H9 (cell line): ENCODE results near the gene UTS2R. TPM values are rescaled to one million over a fixed set of nuclear protein-coding genes. Genes with fewer than 3 reads are reported as not detected.

ENCODE experiments used
- DNase-seq: peaks from one replicate; pipeline ENCODE4 v3.0.0-alpha.2; 2017
- H2AFZ ChIP-seq: one replicate; pipeline ENCODE4 v1.6.1; 2013; ENCODE audit warnings: mild to moderate bottlenecking, low read length, control low read depth, moderate library complexity
- H2AK5ac ChIP-seq: 2 replicates; pipeline ENCODE4 v1.6.1; 2013; ENCODE audit warnings: low read length, control low read depth, mixed read lengths; ENCODE audit not compliant: insufficient read length
- H2BK120ac ChIP-seq: one replicate; pipeline ENCODE4 v1.6.1; 2013; ENCODE audit warnings: low read depth, mild to moderate bottlenecking, low read length, control low read depth, inconsistent platforms; ENCODE audit not compliant: poor library complexity, severe bottlenecking
- H2BK12ac ChIP-seq: 2 replicates; pipeline ENCODE4 v1.6.1; 2013; ENCODE audit warnings: low read length, control low read depth, mixed read lengths, low read depth; ENCODE audit not compliant: insufficient read length
- H2BK15ac ChIP-seq: 2 replicates; pipeline ENCODE4 v1.6.1; 2013; ENCODE audit warnings: low read depth, low read length, control low read depth
- H2BK20ac ChIP-seq: one replicate; pipeline ENCODE4 v1.6.1; 2013; ENCODE audit warnings: low read depth, mild to moderate bottlenecking, low read length, control low read depth, inconsistent platforms; ENCODE audit not compliant: poor library complexity, severe bottlenecking
- H2BK5ac ChIP-seq: 2 replicates; pipeline ENCODE4 v1.6.1; 2013; ENCODE audit warnings: low read length, control low read depth, mixed read lengths; ENCODE audit not compliant: insufficient read length
- H3K14ac ChIP-seq: 2 replicates; pipeline ENCODE4 v1.6.1; 2013; ENCODE audit warnings: low read length, control low read depth; ENCODE audit not compliant: insufficient read depth
- H3K18ac ChIP-seq: 2 replicates; pipeline ENCODE4 v1.6.1; 2013; ENCODE audit warnings: low read depth, mild to moderate bottlenecking, mixed read lengths, low read length, control low read depth; ENCODE audit not compliant: insufficient read length
- H3K23ac ChIP-seq: 2 replicates; pipeline ENCODE4 v1.6.1; 2013; ENCODE audit warnings: low read length, control low read depth, mixed read lengths, low read depth; ENCODE audit not compliant: insufficient read length
- H3K23me2 ChIP-seq: 2 replicates; pipeline ENCODE4 v1.6.1; 2013; ENCODE audit warnings: low read depth, mild to moderate bottlenecking, mixed read lengths, low read length, control low read depth; ENCODE audit not compliant: insufficient read length, poor library complexity, severe bottlenecking
- H3K27ac ChIP-seq: 2 replicates; pipeline ENCODE4 v1.5.1; 2013; ENCODE audit warnings: low read length, control low read depth, mixed read lengths, low read depth; ENCODE audit not compliant: insufficient read length
- H3K27me3 ChIP-seq: 2 replicates; pipeline ENCODE4 v1.6.1; 2013; ENCODE audit warnings: low read length, control low read depth, inconsistent platforms; ENCODE audit not compliant: insufficient read depth
- H3K4ac ChIP-seq: 2 replicates; pipeline ENCODE4 v1.6.1; 2013; ENCODE audit warnings: low read depth, mild to moderate bottlenecking, control low read depth, inconsistent platforms, low read length, moderate library complexity
- H3K4me1 ChIP-seq: 2 replicates; pipeline ENCODE4 v1.6.1; 2013; ENCODE audit warnings: low read length, control low read depth, inconsistent platforms; ENCODE audit not compliant: insufficient read depth
- H3K4me2 ChIP-seq: 2 replicates; pipeline ENCODE4 v1.6.1; 2013; ENCODE audit warnings: low read length, control low read depth, mixed read lengths; ENCODE audit not compliant: insufficient read length, insufficient read depth
- H3K56ac ChIP-seq: 2 replicates; pipeline ENCODE4 v1.6.1; 2013; ENCODE audit warnings: low read depth, mild to moderate bottlenecking, mixed read lengths, low read length, control low read depth; ENCODE audit not compliant: insufficient read length
- H3K79me1 ChIP-seq: 2 replicates; pipeline ENCODE4 v1.6.1; 2013; ENCODE audit warnings: low read depth, mild to moderate bottlenecking, moderate library complexity, low read length, control low read depth, inconsistent platforms; ENCODE audit not compliant: insufficient read depth, poor library complexity, severe bottlenecking
- H3K79me2 ChIP-seq: 2 replicates; pipeline ENCODE4 v1.6.1; 2013; ENCODE audit warnings: low read length, control low read depth, inconsistent platforms; ENCODE audit not compliant: insufficient read depth
- H3K9ac ChIP-seq: 2 replicates; pipeline ENCODE4 v1.6.1; 2013; ENCODE audit warnings: low read length, control low read depth, mixed read lengths; ENCODE audit not compliant: insufficient read length; ENCODE audit errors: extremely low read depth
- H3K9me3 ChIP-seq: one replicate; pipeline ENCODE4 v1.6.1; 2013; ENCODE audit warnings: low read depth, low read length, inconsistent platforms; ENCODE audit not compliant: control insufficient read depth
- H3T11ph ChIP-seq: one replicate; pipeline ENCODE4 v1.6.1; 2013; ENCODE audit warnings: mild to moderate bottlenecking, low read length, control low read depth, inconsistent platforms
- H4K20me1 ChIP-seq: one replicate; pipeline ENCODE4 v1.6.1; 2013; ENCODE audit not compliant: control insufficient read depth, insufficient read length, insufficient read depth
- H4K5ac ChIP-seq: 2 replicates; pipeline ENCODE4 v1.6.1; 2013; ENCODE audit warnings: low read depth, mild to moderate bottlenecking, mixed read lengths, low read length, control low read depth; ENCODE audit not compliant: insufficient read length
- H4K8ac ChIP-seq: replicated peaks from 2 replicates; pipeline ENCODE4 v1.6.1; 2013; ENCODE audit warnings: low read length, control low read depth, mixed read lengths, low read depth; ENCODE audit not compliant: insufficient read length
- H4K91ac ChIP-seq: 2 replicates; pipeline ENCODE4 v1.6.1; 2013; ENCODE audit warnings: low read depth, mild to moderate bottlenecking, moderate library complexity, mixed read lengths, low read length, control low read depth; ENCODE audit not compliant: insufficient read length
- H3K27ac Mint-ChIP-seq, 3 experiments: 2 replicates in 2 of 3; 3 replicates in 1 of 3; pipeline ENCODE4 v1.8.0; 2020 to 2021; ENCODE audit warnings: mixed read lengths in 3 of 3, mild to moderate bottlenecking in 1 of 3, moderate library complexity in 1 of 3
- H3K27me3 Mint-ChIP-seq: 2 replicates; pipeline ENCODE4 v1.8.0; 2021; ENCODE audit warnings: low read depth, mild to moderate bottlenecking, moderate library complexity, mixed read lengths
- H3K36me3 Mint-ChIP-seq, 3 experiments: 2 replicates in 2 of 3; 3 replicates in 1 of 3; pipeline ENCODE4 v1.8.0; 2020 to 2021; ENCODE audit warnings: low read depth in 3 of 3, mixed read lengths in 3 of 3; ENCODE audit not compliant: insufficient read depth in 1 of 3
- H3K4me1 Mint-ChIP-seq, 2 experiments: 2 replicates each; pipeline ENCODE4 v1.8.0; 2020; ENCODE audit warnings: mixed read lengths in 2 of 2
- H3K4me3 Mint-ChIP-seq, 2 experiments: 2 replicates in 1 of 2; 3 replicates in 1 of 2; pipeline ENCODE4 v1.8.0; 2020 to 2021; ENCODE audit warnings: mild to moderate bottlenecking in 2 of 2, mixed read lengths in 2 of 2, moderate library complexity in 1 of 2
- H3K9me3 Mint-ChIP-seq, 2 experiments: 2 replicates in 1 of 2; 3 replicates in 1 of 2; pipeline ENCODE4 v1.8.0; 2020; ENCODE audit warnings: mild to moderate bottlenecking in 2 of 2, mixed read lengths in 2 of 2, moderate library complexity in 1 of 2
- whole genome bisulfite sequencing: extraction: QIAGEN DNeasy Blood & Tissue Kit; methylation state at CpG from one replicate; pipeline ENCODE4 v1.1.7; 2013; ENCODE audit warnings: missing lambda C conversion rate, low lambda C conversion rate, mixed read lengths; ENCODE audit not compliant: insufficient read length; ENCODE audit errors: extremely low coverage; 5-methylcytosine and 5-hydroxymethylcytosine counted together
- total RNA-seq: library from RNA; stranded (reverse); gene quantifications from 2 replicates; pipeline ENCODE4 v1.2.1, GENCODE V29; 2021
- TF ChIP-seq, protein P1 (sequence below): fragments of 200-600 bp; sonication (generic); conservative IDR thresholded peaks from 3 replicates; pipeline ENCODE4 v1.8.0; 2021; ENCODE audit warnings: antibody characterized with exemption, mild to moderate bottlenecking

Gene UTS2R
- total RNA-seq, 1 experiment from 2014 or later, result 0.94 TPM

DNA sequence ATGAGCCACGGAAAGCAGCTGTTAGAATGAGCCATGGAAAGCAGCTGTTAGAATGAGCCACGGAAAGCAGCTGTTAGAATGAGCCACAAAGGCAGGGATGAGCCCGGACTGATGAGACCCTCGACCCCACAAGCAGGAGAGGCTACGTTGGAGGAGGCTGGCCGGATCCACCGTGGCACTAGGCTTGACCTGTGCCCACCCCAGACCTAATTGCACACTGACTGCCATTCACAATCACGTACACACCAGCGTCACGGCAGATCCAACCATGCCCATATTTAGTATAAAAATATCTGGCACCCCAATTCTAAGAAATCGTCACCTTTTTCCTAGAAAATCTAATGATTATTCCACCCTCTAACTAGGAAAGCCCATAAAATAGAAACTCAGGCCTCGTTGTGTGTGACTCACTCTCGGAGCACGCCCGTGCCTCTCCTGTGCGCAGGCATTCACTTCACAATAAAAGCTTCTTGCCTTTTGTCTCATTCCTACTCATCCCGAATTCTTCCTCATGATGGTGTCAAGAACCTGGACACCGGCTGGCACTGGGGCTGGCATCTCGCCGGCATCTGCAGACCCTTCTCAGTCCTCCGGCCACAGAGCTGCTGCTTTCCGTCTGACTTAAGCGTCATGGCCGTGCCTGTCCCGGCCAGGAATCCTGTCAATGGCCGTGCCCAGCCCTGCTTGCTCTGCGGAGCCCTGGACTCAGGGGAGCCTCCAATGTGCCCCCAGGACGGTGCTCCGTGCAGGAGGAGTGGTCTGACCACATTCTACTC, 32.5 kb upstream of the UTS2R start:
- no CpG with 5 or more reads among the region's 29 CpGs for WGBS
- Histone ChIP-seq H2BK12ac (no peak overlapping the region), H3K9ac (no peak overlapping the region), H4K5ac (no peak overlapping the region), H3K79me1 (no peaks in the 10 kb centered on the region), H3K27ac (no peak overlapping the region), H4K20me1 (no peaks in the 10 kb centered on the region), H3K9me3 (no peaks in the 10 kb centered on the region), H3K27me3 (peaks cover 3% of the 10 kb centered on the region; the same call in 1 of the 2 replicates), H4K91ac (no peak overlapping the region), H3K4ac (no peak overlapping the region), H3K23me2 (peaks cover 2% of the 10 kb centered on the region), H2BK120ac (no peak overlapping the region), H3K56ac (no peak overlapping the region), H2BK5ac (no peak overlapping the region), H4K8ac (no peak overlapping the region), H3K23ac (no peak overlapping the region), H3K4me2 (no peak overlapping the region), H2AFZ (no peak overlapping the region), H3K79me2 (no peaks in the 10 kb centered on the region), H2AK5ac (no peak overlapping the region), H2BK15ac (no peak overlapping the region), H3K18ac (no peak overlapping the region), H3K14ac (peak overlapping the region; percentile 78), H2BK20ac (no peak overlapping the region), H3T11ph (no peak overlapping the region), H3K4me1 (no peaks in the 10 kb centered on the region)
- TF ChIP-seq, protein P1, sequence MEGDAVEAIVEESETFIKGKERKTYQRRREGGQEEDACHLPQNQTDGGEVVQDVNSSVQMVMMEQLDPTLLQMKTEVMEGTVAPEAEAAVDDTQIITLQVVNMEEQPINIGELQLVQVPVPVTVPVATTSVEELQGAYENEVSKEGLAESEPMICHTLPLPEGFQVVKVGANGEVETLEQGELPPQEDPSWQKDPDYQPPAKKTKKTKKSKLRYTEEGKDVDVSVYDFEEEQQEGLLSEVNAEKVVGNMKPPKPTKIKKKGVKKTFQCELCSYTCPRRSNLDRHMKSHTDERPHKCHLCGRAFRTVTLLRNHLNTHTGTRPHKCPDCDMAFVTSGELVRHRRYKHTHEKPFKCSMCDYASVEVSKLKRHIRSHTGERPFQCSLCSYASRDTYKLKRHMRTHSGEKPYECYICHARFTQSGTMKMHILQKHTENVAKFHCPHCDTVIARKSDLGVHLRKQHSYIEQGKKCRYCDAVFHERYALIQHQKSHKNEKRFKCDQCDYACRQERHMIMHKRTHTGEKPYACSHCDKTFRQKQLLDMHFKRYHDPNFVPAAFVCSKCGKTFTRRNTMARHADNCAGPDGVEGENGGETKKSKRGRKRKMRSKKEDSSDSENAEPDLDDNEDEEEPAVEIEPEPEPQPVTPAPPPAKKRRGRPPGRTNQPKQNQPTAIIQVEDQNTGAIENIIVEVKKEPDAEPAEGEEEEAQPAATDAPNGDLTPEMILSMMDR, result no peak
- DNase-seq, result no peak
- Mint-ChIP-seq H3K36me3 (peaks cover 3 to 8% (median 6%) of the 10 kb centered on the region in 3 experiments; a peak in 6 of 7 replicates), H3K27me3 (peaks cover 89% of the 10 kb centered on the region), H3K27ac (no peak overlapping the region), H3K9me3 (peaks cover 15 to 17% of the 10 kb centered on the region in 2 experiments), H3K4me1 (peaks cover 21 to 37% of the 10 kb centered on the region in 2 experiments), H3K4me3 (peak overlapping the region in 1 of 2 experiments; percentile 38; a peak in 2 of 5 replicates)
